GM12878 (cell line): ENCODE data around the gene CMBL.

Experiments
- EZH2 ChIP-seq: IDR thresholded peaks from 2 replicates; pipeline ENCODE4 v1.6.1; 2012; ENCODE audit warnings: low read depth, mild to moderate bottlenecking, control low read depth, inconsistent platforms, low read length, borderline replicate concordance; ENCODE audit not compliant: control insufficient read depth
- NFYB ChIP-seq: IDR thresholded peaks from 2 replicates; pipeline ENCODE4 v1.6.1; 2011; ENCODE audit warnings: low read depth, mild to moderate bottlenecking, low read length, improper control_type of control experiment, moderate library complexity; ENCODE audit not compliant: insufficient read depth
- POLR2A ChIP-seq: IDR thresholded peaks from 2 replicates; pipeline ENCODE4 v1.6.1; 2011; ENCODE audit warnings: low read depth, mild to moderate bottlenecking, low read length
- POLR2AphosphoS5 ChIP-seq: IDR thresholded peaks from 2 replicates; pipeline ENCODE4 v1.6.1; 2011; ENCODE audit warnings: mild to moderate bottlenecking, low read length, inconsistent platforms
- YY1 ChIP-seq: IDR thresholded peaks from 2 replicates; pipeline ENCODE4 v1.6.1; 2011; ENCODE audit warnings: low read depth, mild to moderate bottlenecking, low read length

GRCh38 chr5:10323588-10324488 is 16.1 kb upstream of the CMBL start:
- TF ChIP-seq POLR2AphosphoS5 = no peak
- no peak for TF ChIP-seq NFYB
- no peak for TF ChIP-seq POLR2A
- no peak for TF ChIP-seq EZH2
- TF ChIP-seq YY1 = no peak
